ENCODE measurements around the gene TPM1. TPM values are rescaled to one million over a fixed set of nuclear protein-coding genes. Genes with fewer than 3 reads are reported as not detected.

The TPM1 gene
- total RNA-seq, 1 experiment from 2014 or later = 421 TPM

DNA sequence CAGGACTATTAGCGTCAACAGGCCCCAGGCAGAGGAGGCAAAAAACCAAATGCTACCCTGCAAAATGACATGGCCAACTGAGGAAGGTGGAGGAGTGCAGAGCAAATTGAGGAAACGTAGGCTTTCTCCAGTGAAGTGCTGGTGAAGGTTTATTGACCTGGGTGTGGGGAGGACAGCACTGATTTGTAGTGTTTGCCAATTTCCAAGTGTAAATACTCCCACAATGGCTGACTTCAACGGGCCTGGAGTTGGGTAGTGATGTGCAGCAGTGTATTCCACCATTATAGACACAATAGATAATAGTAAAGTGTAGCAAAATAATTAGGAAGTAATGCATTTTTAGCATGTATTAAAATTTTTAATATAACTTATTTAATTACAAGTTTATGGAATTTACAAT lies 32.2 kb upstream of the TPM1 start:
- Mint-ChIP-seq H3K27ac (no peak overlapping the region), H3K4me1 (peaks cover 4% of the 10 kb centered on the region; the same call in 1 of the 2 replicates), H3K4me3 (no peak overlapping the region), H3K36me3 (no peaks in the 10 kb centered on the region), H3K9me3 (peaks cover 12% of the 10 kb centered on the region), H3K27me3 (ENCODE audit: low read depth) (no peaks in the 10 kb centered on the region; the same call in 1 of the 2 replicates)
- ATAC-seq (no peak), DNase-seq (ENCODE audit: low spot score) (no peak)
- ChIA-PET CTCF (no interaction called here), POLR2A (interaction anchor here (0.9 kb wide), 1 partner anchor 159 kb away, joined by 3 read pairs; no protein-coding TSS in a partner anchor)
- TF ChIP-seq, protein P1, sequence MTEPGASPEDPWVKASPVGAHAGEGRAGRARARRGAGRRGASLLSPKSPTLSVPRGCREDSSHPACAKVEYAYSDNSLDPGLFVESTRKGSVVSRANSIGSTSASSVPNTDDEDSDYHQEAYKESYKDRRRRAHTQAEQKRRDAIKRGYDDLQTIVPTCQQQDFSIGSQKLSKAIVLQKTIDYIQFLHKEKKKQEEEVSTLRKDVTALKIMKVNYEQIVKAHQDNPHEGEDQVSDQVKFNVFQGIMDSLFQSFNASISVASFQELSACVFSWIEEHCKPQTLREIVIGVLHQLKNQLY (CRISPR knock-in tag; IDR thresholded peaks at IDR 0.05) = no peak
- TF ChIP-seq, protein P2, sequence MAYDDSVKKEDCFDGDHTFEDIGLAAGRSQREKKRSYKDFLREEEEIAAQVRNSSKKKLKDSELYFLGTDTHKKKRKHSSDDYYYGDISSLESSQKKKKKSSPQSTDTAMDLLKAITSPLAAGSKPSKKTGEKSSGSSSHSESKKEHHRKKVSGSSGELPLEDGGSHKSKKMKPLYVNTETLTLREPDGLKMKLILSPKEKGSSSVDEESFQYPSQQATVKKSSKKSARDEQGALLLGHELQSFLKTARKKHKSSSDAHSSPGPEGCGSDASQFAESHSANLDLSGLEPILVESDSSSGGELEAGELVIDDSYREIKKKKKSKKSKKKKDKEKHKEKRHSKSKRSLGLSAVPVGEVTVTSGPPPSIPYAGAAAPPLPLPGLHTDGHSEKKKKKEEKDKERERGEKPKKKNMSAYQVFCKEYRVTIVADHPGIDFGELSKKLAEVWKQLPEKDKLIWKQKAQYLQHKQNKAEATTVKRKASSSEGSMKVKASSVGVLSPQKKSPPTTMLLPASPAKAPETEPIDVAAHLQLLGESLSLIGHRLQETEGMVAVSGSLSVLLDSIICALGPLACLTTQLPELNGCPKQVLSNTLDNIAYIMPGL (CRISPR knock-in tag; IDR thresholded peaks at IDR 0.05) = no peak
- TF ChIP-seq ERG (CRISPR knock-in tag; IDR thresholded peaks at IDR 0.05) = no peak

DNA sequence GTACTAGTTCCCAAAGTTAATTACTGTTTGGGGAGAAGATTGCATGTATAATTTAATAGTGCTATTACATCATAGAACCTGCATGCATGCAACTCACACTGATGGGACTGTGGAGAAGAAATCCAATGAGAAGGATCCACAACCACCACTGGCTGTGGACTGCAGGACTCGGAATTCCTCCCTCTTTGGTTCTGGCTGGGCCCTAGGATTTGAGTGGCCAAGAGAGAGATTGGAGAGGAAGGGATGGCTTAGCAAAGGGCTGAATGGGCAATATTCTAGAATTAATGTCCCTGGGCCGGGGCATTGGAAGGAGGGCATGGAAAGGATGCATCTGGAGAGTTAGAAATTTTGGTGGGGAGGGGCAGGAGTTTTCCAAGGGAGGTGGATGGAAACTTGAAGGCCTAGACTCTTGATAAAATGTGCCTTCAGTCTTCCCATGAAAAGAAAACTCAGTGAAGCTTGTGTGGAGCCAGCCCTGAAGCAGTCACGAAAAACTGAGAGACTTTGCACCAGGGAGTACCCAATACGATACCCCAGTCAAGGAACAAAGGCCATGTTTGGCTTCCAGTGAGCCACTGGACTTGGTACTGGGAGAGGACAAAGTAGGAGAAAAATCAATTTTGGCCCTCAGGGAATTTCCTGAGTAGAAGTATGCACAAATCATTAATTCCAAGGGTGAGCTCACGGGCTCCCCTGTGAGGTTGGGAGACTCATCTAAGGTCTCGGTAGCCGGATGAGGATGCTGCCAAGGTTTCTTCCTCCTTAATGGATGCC lies 31.4 kb upstream of the TPM1 start:
- peaks cover 4% of the 10 kb centered on the region; the same call in 1 of the 2 replicates for H3K4me1 Mint-ChIP-seq
- no peak for DNase-seq (ENCODE audit: low spot score)
- H3K27ac Mint-ChIP-seq = no peak overlapping the region
- CTCF ChIA-PET = interaction anchor here (0.5 kb wide), 1 partner anchor 287 kb away, joined by 5 read pairs; no protein-coding TSS in a partner anchor
- TF ChIP-seq ERG (CRISPR knock-in tag; IDR thresholded peaks at IDR 0.05) (no peak), CDX4 (CRISPR knock-in tag; IDR thresholded peaks at IDR 0.05; ENCODE audit: borderline replicate concordance) (no peak), TEAD4 (CRISPR knock-in tag; IDR thresholded peaks at IDR 0.05) (no peak), TCF7 (CRISPR knock-in tag; IDR thresholded peaks at IDR 0.05; ENCODE audit: low read depth) (no peak), KAT7 (CRISPR knock-in tag; IDR thresholded peaks at IDR 0.05; ENCODE audit: borderline replicate concordance) (no peak), JUN (CRISPR knock-in tag; IDR thresholded peaks at IDR 0.05) (no peak), MXD4 (CRISPR knock-in tag; IDR thresholded peaks at IDR 0.05; ENCODE audit: borderline replicate concordance) (no peak)
- no peaks in the 10 kb centered on the region for H3K36me3 Mint-ChIP-seq
- no peak for ATAC-seq
- no peaks in the 10 kb centered on the region; the same call in 1 of the 2 replicates for H3K27me3 Mint-ChIP-seq (ENCODE audit: low read depth)
- H3K9me3 Mint-ChIP-seq = peaks cover 12% of the 10 kb centered on the region
- no peak overlapping the region for H3K4me3 Mint-ChIP-seq
- POLR2A ChIA-PET = interaction anchor here (0.9 kb wide), 1 partner anchor 160 kb away, joined by 3 read pairs; no protein-coding TSS in a partner anchor

DNA sequence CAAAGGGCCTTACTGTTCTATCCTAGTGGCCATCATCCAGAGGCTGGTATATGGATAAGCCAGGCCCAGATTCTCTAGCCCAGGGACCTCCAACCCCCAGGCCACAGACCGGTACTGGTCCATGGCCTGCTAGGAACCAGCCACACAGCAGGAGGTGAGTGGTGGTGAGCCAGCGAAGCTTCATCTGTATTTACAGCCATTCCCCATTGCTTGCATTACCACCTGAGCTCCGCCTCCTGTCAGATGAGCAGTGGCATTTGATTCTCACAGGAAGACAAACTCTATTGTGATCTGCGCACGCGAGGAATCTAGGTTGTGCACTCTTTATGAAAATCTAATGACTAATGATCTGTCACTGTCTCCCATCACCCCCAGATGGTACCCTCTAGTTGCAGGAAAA lies 30.1 kb upstream of the TPM1 start:
- no peaks in the 10 kb centered on the region; the same call in 1 of the 2 replicates for H3K27me3 Mint-ChIP-seq (ENCODE audit: low read depth)
- H3K9me3 Mint-ChIP-seq = peaks cover 12% of the 10 kb centered on the region
- no peak overlapping the region for H3K4me3 Mint-ChIP-seq
- no peaks in the 10 kb centered on the region for H3K36me3 Mint-ChIP-seq
- H3K27ac Mint-ChIP-seq = no peak overlapping the region
- CTCF ChIA-PET = no interaction called here
- ATAC-seq = no peak
- H3K4me1 Mint-ChIP-seq = peaks cover 4% of the 10 kb centered on the region; the same call in 1 of the 2 replicates
- no peak for DNase-seq (ENCODE audit: low spot score)
- POLR2A ChIA-PET = no interaction called here
- TF ChIP-seq, protein P3, sequence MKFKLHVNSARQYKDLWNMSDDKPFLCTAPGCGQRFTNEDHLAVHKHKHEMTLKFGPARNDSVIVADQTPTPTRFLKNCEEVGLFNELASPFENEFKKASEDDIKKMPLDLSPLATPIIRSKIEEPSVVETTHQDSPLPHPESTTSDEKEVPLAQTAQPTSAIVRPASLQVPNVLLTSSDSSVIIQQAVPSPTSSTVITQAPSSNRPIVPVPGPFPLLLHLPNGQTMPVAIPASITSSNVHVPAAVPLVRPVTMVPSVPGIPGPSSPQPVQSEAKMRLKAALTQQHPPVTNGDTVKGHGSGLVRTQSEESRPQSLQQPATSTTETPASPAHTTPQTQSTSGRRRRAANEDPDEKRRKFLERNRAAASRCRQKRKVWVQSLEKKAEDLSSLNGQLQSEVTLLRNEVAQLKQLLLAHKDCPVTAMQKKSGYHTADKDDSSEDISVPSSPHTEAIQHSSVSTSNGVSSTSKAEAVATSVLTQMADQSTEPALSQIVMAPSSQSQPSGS (CRISPR knock-in tag; IDR thresholded peaks at IDR 0.05; ENCODE audit: borderline replicate concordance, low read depth) = no peak
- TF ChIP-seq ELF4 (CRISPR knock-in tag; IDR thresholded peaks at IDR 0.05; ENCODE audit: low read depth) = no peak
- no peak for TF ChIP-seq ATF1 (CRISPR knock-in tag; IDR thresholded peaks at IDR 0.05)
- no peak for TF ChIP-seq NR3C1 (CRISPR knock-in tag; conservative IDR thresholded peaks at IDR 0.05; ENCODE audit: low read depth)
- TF ChIP-seq ESRRA (CRISPR knock-in tag; IDR thresholded peaks at IDR 0.05; ENCODE audit: borderline replicate concordance) = no peak
- TF ChIP-seq FOXP1 (CRISPR knock-in tag; IDR thresholded peaks at IDR 0.05; ENCODE audit: borderline replicate concordance) = no peak
- no peak for TF ChIP-seq NFATC4 (CRISPR knock-in tag; IDR thresholded peaks at IDR 0.05)
- TF ChIP-seq, protein P1 (CRISPR knock-in tag; IDR thresholded peaks at IDR 0.05) = no peak
- TF ChIP-seq ETV6 (CRISPR knock-in tag; IDR thresholded peaks at IDR 0.05) = no peak
- no peak for TF ChIP-seq NFE2L1 (CRISPR knock-in tag; IDR thresholded peaks at IDR 0.05)
